SK-N-DZ (cell line): ENCODE results near the gene ARHGAP9.
"Not testable (repeated sequence)": the region's sequence is repeated elsewhere in the genome, so short reads cannot be mapped to it uniquely, and the experiment has no call there.

Experiments used
- DNase-seq: peaks from one replicate; pipeline ENCODE4 v3.0.0-alpha.2; 2015; ENCODE audit warnings: low spot score
- small RNA-seq, 2 experiments: library from RNA; depleted of rRNA; stranded (forward); fragments of <200 nt; gene quantifications; one replicate each; pipeline ENCODE3, GENCODE V24; 2014

ARHGAP9 gene

DNA sequence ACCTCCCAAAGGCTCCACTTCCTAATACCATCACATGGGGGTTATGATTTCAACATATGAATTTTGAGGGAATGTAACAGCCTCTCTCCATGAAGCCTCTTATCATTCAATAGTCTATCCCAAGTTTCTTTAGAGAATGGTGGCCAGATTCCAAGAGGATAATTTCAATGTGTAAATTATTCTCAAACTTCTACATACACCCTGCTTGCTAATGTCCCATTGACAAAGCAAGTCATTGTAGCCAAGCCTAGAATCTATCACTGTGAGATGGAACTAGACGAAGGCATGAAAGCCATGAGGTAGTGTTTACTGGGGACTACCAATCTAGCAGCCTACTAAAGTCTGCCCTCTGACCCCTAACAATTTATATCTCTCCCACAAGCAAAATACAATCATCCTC lies 41.3 kb downstream of the ARHGAP9 start:
- DNase-seq = no peak

GRCh38 chr12:57435293-57435692 lies 44.4 kb downstream of the ARHGAP9 start:
- DNase-seq = no peak

DNA sequence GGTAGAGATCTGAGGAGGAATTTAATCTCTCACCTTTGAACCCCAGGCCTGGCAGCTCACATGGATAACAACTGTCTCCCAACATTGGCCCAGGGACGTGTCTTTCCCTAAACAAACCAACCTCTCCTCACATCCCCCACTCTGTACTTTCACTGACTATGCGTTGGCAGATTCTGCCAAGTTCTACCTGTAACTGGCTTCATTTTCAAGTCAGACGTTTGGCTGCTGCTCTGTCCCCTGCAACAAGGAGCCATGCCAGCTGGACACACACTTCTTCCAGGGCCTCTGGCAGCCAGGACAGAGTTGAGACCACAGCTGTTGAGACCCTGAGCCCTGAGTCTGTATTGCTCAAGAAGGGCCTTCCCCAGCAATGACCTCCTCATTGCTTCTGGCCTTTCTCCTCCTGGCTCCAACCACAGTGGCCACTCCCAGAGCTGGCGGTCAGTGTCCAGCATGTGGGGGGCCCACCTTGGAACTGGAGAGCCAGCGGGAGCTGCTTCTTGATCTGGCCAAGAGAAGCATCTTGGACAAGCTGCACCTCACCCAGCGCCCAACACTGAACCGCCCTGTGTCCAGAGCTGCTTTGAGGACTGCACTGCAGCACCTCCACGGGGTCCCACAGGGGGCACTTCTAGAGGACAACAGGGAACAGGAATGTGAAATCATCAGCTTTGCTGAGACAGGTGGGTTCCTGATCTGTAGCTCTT lies 45.0 kb downstream of the ARHGAP9 start, which contains the start of gene INHBC:
Gene INHBC, plus strand, starts transcription at position 268 of the 707 bp plus-strand sequence. Its CDS starts 103 bp downstream, at position 371.
- no peak for DNase-seq

DNA sequence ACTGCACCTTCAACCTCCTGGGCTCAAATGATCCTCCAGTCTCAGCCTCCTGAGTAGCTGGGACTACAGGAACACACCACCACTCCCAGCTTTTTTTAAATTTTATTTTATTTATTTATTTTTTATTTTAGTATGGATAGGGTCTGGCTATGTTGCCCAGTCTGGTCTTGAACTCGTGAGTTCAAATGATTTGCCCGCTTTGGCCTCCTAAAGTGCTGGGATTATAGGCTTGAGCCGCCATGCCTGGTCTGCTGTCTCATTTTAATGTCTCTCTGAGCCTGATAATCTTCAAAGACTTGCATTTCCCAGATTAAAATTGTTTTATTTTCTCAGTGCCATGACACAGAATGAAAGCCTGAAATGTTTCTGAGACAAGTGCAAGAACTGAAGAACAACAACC lies 46.3 kb downstream of the ARHGAP9 start:
- no peak for DNase-seq

DNA sequence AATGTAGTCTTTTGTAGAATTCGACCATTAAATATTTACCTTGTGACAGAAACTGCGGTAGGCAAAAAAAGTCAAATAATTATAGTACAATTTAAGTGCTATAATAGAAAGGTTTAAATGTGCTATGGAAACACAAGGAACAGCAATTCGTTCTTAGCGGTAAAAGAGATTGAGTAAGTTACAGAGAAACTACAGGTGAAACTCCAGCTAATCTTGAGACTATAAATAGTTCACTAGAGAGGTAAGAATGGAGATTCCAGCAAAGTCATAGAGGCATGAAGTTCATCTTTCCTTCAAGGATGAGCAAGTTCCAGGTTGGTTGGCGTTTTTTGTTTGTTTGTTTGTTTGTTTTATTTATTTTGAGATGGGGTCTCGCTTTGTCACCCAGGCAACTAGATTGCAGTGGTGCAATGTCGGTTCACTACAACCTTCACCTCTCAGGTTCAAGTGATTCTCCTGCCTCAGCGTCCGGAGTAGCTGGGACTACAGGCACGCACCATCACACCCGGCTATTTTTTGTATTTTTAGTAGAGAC lies 47.9 kb downstream of the ARHGAP9 start:
- no peak for DNase-seq

GRCh38 chr12:57430931-57431566 lies 48.6 kb downstream of the ARHGAP9 start, which contains the start of gene R3HDM2:
Gene R3HDM2 (minus strand): TSS chr12:57431043. CDS start chr12:57310428, 120,615 bp downstream.
- DNase-seq = peak; percentile 94

- no peak for DNase-seq
Measured at GRCh38 chr12:57430112-57430930, 49.3 kb downstream of the ARHGAP9 start.

- no peak for DNase-seq
Measured at GRCh38 chr12:57429473-57430111, 50.1 kb downstream of the ARHGAP9 start.

- no peak for DNase-seq
Measured at GRCh38 chr12:57428965-57429364, 50.7 kb downstream of the ARHGAP9 start.

DNA sequence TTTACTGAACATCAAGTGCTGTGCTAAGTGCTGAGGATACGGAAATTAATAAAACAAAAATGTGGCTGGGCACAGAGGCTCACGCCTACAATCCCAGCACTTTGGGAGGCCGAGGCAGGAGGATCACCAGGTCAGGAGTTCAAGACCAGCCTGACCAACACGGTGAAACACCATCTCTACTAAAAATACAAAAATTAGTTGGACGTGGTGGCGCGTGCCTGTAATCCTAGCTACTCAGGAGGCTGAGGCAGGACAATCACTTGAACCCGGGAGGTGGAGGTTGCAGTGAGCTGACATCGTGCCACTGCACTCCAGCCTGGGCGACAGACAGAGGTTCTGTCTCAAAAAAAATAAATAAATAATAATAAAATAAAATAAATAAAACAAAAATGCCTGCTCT lies 52.7 kb downstream of the ARHGAP9 start:
- DNase-seq = not testable (repeated sequence)

Small RNA genes within 50 kb of the gene (small RNA-seq; reads per million reads assigned to genes)
- gene MIR616 = 0 to 0.04 reads per million in 2 experiments
